ENCODE results near the gene MSRB1. TPM values are rescaled to one million over a fixed set of nuclear protein-coding genes. Genes with fewer than 3 reads are reported as not detected.

The MSRB1 gene
- total and polyA plus RNA-seq, 2 donors (not counting 3 experiments of a cell fraction or from before 2014, with no cell fraction given), result 25.0 to 42.1 TPM

- peak; percentile 99 for DNase-seq (ENCODE audit: low read depth, low spot score)
- dilution Hi-C loops (cut with MboI; ENCODE audit: extremely low pct_ligation_motif_present, low sequenced_read_pairs) (no loop called here), intact Hi-C loops (cut with micrococcal nuclease) (loop anchor here (2.0 kb wide), 1 partner anchor 44 kb away; the partner anchor contains the start of gene ZNF598)
- TF ChIP-seq FOS (IDR thresholded peaks at IDR 0.05; ENCODE audit: borderline replicate concordance, insufficient read depth, low read length), result peak; percentile 10
- no peak for TF ChIP-seq JUN (IDR thresholded peaks at IDR 0.05; ENCODE audit: borderline replicate concordance, insufficient read depth, insufficient read length, low read depth)
- peak; percentile 81 for TF ChIP-seq MAX (IDR thresholded peaks at IDR 0.05; ENCODE audit: insufficient read depth, insufficient read length)
- TF ChIP-seq POLR2A (IDR thresholded peaks at IDR 0.05; ENCODE audit: low read depth, low read length), result peak; percentile 100
- TF ChIP-seq MYC (IDR thresholded peaks at IDR 0.05; ENCODE audit: low read depth, low read length), result peak; percentile 83
- peak; percentile 100 for TF ChIP-seq POLR2AphosphoS5 (IDR thresholded peaks at IDR 0.05; ENCODE audit: insufficient read depth, low read depth, low read length)
- TF ChIP-seq CTCF (IDR thresholded peaks at IDR 0.05; ENCODE audit: extremely low read depth in 1 of 2, insufficient read depth in 1 of 2, low read depth in 1 of 2, low read length in 2 of 2), result no peak
- no peak for TF ChIP-seq GATA2 (IDR thresholded peaks at IDR 0.05; ENCODE audit: insufficient read depth, insufficient read length, low read depth, low read length)
- TF ChIP-seq EZH2 (IDR thresholded peaks at IDR 0.05; ENCODE audit: borderline replicate concordance, low read depth, low read length, severe bottlenecking), result no peak
- Histone ChIP-seq H3K27ac (ENCODE audit: insufficient read depth, low read depth, low read length) (peak within 1 kb of the TSS; percentile 76), H3K36me3 (ENCODE audit: control insufficient read depth in 2 of 2, extremely low read depth in 1 of 2, insufficient read depth in 2 of 2, low read length in 2 of 2) (peaks cover 8 to 17% of the 10 kb centered on the region in 2 experiments), H3K9me1 (replicated peaks; ENCODE audit: control insufficient read depth, extremely low read depth, insufficient read depth, low read length) (no peaks in the 10 kb centered on the region), H2AFZ (ENCODE audit: low read depth, low read length) (peak within 1 kb of the TSS; percentile 9), H3K4me1 (ENCODE audit: control insufficient read depth, extremely low read depth, insufficient read depth, low read length) (peaks cover 27% of the 10 kb centered on the region), H3K79me2 (ENCODE audit: control insufficient read depth, insufficient read depth, low read length) (peaks cover 47% of the 10 kb centered on the region), H4K20me1 (replicated peaks; ENCODE audit: control insufficient read depth, extremely low read depth, insufficient read depth, low read length) (no peaks in the 10 kb centered on the region), H3K27me3 (ENCODE audit: control insufficient read depth in 2 of 2, insufficient read depth in 2 of 2, low read length in 2 of 2) (no peaks in the 10 kb centered on the region), H3K4me3 (replicated peaks in 1 of 3; ENCODE audit: insufficient read depth in 1 of 3, low read depth in 1 of 3, low read length in 3 of 3) (peak within 1 kb of the TSS; percentile 85 to 95 (median 89)), H3K4me2 (ENCODE audit: insufficient read depth, low read length) (peak within 1 kb of the TSS; percentile 95), H3K9me3 (replicated peaks; ENCODE audit: control insufficient read depth, insufficient read depth, low read length) (no peaks in the 10 kb centered on the region), H3K9ac (replicated peaks; ENCODE audit: extremely low read depth, insufficient read depth, low read length) (peak within 1 kb of the TSS; percentile 92)
- FAIRE-seq, result peak; percentile 98
- BruUV-seq (replicated peaks), result TSS peak; percentile 89
- ChIA-PET CTCF (interaction anchor here (0.9 to 1.6 kb wide), 4 partner anchors 12 to 176 kb away, joined by 3 to 7 read pairs (median 4); partner anchors contain the start of gene GFER), POLR2A (interaction anchor here (0.6 to 1.4 kb wide), 14 partner anchors 9 to 544 kb away, joined by 3 to 11 read pairs (median 4); partner anchors contain the start of genes MSRB1, NTHL1, NUBP2 and SPSB3)
Measured at GRCh38 chr16:1964506-1965395, 21.8 kb upstream of the MSRB1 start, which contains the start of gene RPS2. Gene RPS2, minus strand, starts transcription at chr16:1964826. Its CDS starts 201 bp downstream, at chr16:1964625.

Measured in endothelial cell of umbilical vein (primary cell).